ENCODE measurements around the gene CFI. TPM values are rescaled to one million over a fixed set of nuclear protein-coding genes. Genes with fewer than 3 reads are reported as not detected.
A peak's percentile ranks its signal among the peaks of the same experiment; 100 is the strongest.

The CFI gene
- 1 to 10 TPM; 1.6 to 6.8 TPM for total RNA-seq

GRCh38 chr4:109801895-109802319, at the start of gene CFI:
CFI (minus strand) TSS chr4:109801999; CDS start chr4:109801971, 28 bp downstream.
- H3K4me3 ChIP-seq = no peak within 1 kb of the TSS
- no peaks in the 10 kb centered on the region for H3K36me3 ChIP-seq
- H3K9me3 ChIP-seq = no peaks in the 10 kb centered on the region
- no peaks in the 10 kb centered on the region for H3K4me1 ChIP-seq
- intact Hi-C loops (cut with DNase I) = loop anchor here (5.0 kb wide), 1 partner anchor 100 kb away; the partner anchor contains the start of gene CASP6
- no peak for DNase-seq
- H3K27ac ChIP-seq = no peak within 1 kb of the TSS
- TF ChIP-seq, protein P1, sequence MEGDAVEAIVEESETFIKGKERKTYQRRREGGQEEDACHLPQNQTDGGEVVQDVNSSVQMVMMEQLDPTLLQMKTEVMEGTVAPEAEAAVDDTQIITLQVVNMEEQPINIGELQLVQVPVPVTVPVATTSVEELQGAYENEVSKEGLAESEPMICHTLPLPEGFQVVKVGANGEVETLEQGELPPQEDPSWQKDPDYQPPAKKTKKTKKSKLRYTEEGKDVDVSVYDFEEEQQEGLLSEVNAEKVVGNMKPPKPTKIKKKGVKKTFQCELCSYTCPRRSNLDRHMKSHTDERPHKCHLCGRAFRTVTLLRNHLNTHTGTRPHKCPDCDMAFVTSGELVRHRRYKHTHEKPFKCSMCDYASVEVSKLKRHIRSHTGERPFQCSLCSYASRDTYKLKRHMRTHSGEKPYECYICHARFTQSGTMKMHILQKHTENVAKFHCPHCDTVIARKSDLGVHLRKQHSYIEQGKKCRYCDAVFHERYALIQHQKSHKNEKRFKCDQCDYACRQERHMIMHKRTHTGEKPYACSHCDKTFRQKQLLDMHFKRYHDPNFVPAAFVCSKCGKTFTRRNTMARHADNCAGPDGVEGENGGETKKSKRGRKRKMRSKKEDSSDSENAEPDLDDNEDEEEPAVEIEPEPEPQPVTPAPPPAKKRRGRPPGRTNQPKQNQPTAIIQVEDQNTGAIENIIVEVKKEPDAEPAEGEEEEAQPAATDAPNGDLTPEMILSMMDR (IDR thresholded peaks at IDR 0.05) = no peak
- no peak within 1 kb of the TSS for H3K9ac ChIP-seq (ENCODE audit: low read depth in 2 of 2, low read length in 2 of 2)
- H3K27me3 ChIP-seq = no peaks in the 10 kb centered on the region

DNA sequence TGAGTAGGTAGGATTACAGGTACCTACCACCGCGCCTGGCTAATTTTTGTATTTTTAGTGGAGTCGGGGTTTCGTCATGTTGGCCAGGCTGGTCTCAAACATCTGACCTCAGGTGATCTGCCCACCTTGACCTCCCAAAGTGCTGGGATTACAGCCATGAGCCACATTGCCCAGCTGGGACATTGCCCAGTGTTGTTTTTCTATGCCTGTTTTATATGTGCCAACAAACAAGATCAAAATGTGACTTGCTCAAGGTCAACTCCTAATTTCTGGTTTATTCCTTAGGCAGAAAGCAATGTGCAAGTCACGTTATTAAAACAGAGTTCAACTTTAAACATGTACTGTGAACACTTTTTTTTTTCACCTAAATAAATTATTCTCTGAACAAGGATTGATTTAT, 48.8 kb upstream of the CFI start:
- Histone ChIP-seq H3K27ac (no peak overlapping the region), H3K4me3 (no peak overlapping the region), H3K9me3 (no peaks in the 10 kb centered on the region), H3K9ac (ENCODE audit: low read depth in 2 of 2, low read length in 2 of 2) (no peak overlapping the region), H3K36me3 (no peaks in the 10 kb centered on the region), H3K27me3 (no peaks in the 10 kb centered on the region), H3K4me1 (no peaks in the 10 kb centered on the region)
- TF ChIP-seq, protein P1 (IDR thresholded peaks at IDR 0.05) = no peak
- intact Hi-C loops (cut with DNase I) = no loop called here
- DNase-seq = no peak

GRCh38 chr4:109848501-109848900, 46.7 kb upstream of the CFI start:
- intact Hi-C loops (cut with DNase I) = no loop called here

DNA sequence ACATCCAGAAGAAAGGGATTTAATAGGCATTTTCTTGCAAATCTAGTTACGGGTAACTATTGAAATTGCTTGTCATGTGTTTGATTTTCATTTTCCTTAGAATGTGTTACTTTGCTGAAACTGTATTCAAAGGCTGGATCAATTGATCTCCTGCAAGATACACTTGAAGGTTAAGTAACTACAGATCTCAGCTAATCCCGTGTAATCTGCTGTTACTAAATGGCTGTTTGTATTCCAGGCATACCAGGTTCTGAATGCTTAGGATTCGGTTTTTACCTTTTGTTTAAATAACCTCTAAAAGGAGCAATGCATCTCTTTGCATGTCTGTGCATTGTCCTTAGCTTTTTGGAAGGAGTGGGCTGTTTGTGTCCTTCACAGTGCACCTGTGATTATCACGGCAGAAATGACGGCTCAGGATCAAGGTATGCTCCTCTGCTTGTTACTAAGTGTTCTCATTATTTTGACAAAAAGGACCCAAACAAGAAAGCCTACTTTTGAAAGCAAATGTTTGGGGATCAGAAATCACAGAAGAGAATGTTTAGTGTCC, 46.2 kb upstream of the CFI start, which contains the start of gene LRIT3:
Gene LRIT3, plus strand, starts transcription at position 212 of the 547 bp plus-strand sequence. Its CDS starts 95 bp downstream, at position 307.
- Histone ChIP-seq H3K27ac (no peak within 1 kb of the TSS), H3K4me1 (no peaks in the 10 kb centered on the region), H3K27me3 (no peaks in the 10 kb centered on the region), H3K9me3 (no peaks in the 10 kb centered on the region), H3K4me3 (no peak within 1 kb of the TSS), H3K9ac (ENCODE audit: low read depth in 2 of 2, low read length in 2 of 2) (no peak within 1 kb of the TSS), H3K36me3 (no peaks in the 10 kb centered on the region)
- DNase-seq = no peak
- TF ChIP-seq, protein P1 (IDR thresholded peaks at IDR 0.05) = no peak
- intact Hi-C loops (cut with DNase I) = no loop called here

More at GRCh38 chr4:109848501-109848900, 46.7 kb upstream of the CFI start:
- Histone ChIP-seq H3K4me3 (no peak overlapping the region), H3K9me3 (no peaks in the 10 kb centered on the region), H3K4me1 (no peaks in the 10 kb centered on the region), H3K9ac (ENCODE audit: low read depth in 2 of 2, low read length in 2 of 2) (no peak overlapping the region), H3K27me3 (no peaks in the 10 kb centered on the region), H3K27ac (no peak overlapping the region), H3K36me3 (no peaks in the 10 kb centered on the region)
- DNase-seq = no peak
- TF ChIP-seq, protein P1 (IDR thresholded peaks at IDR 0.05) = no peak

DNA sequence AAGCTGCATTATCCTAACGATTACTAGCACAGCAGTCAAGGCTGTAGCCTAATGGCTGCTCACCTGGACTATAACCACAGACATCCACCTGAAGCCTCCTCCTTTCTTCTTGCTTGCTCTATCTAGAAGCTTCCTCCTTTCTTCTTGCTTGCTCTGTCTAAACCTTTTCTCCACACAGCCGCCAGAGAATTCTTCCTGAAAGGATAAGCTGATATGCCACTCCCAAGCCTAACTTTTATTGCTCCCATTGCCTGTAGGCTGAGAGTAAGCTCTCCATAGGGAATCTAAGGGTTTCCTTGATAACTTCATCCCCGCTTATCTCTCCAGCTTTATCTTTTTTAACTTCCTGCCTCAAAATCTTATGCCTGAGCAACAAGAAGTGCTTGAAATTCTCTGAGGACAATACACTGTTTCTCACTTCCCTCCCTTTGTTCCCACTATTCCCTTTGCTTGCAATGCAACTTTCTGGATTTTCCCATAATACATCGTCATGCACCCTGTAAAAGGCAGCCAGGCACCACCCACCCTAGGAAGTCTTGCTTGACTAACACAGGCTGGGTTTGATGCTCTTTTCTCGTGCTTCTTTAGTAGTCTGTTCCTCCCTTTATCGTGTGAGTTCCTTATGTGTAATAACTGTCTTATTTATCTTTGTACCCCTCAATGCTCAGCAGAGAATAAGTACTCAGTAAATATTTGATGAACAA, 44.7 kb upstream of the CFI start:
- intact Hi-C loops (cut with DNase I) = no loop called here
- Histone ChIP-seq H3K4me1 (no peaks in the 10 kb centered on the region), H3K4me3 (no peak overlapping the region), H3K9me3 (no peaks in the 10 kb centered on the region), H3K27me3 (no peaks in the 10 kb centered on the region), H3K36me3 (no peaks in the 10 kb centered on the region), H3K27ac (no peak overlapping the region), H3K9ac (ENCODE audit: low read depth in 2 of 2, low read length in 2 of 2) (no peak overlapping the region)
- TF ChIP-seq, protein P1 (IDR thresholded peaks at IDR 0.05) = no peak
- DNase-seq = peak; percentile 48

Data from colonic mucosa (tissue), 4 donors.